HK-2 (cell line): ENCODE results near the gene AUTS2.
"Not testable (repeated sequence)": the region's sequence is repeated elsewhere in the genome, so short reads cannot be mapped to it uniquely, and the experiment has no call there.

Experiments used
- DNase-seq: peaks from one replicate; pipeline ENCODE4 v3.0.0-alpha.2; 2018; ENCODE audit not compliant: unreplicated experiment

AUTS2 gene

GRCh38 chr7:70710651-70711050 lies 1112.4 kb downstream of the AUTS2 start:
- DNase-seq, result no peak

GRCh38 chr7:70711452-70711851 lies 1113.2 kb downstream of the AUTS2 start:
- no peak for DNase-seq

- DNase-seq, result no peak
Measured at GRCh38 chr7:70712942-70713341, 1114.7 kb downstream of the AUTS2 start.

GRCh38 chr7:70714506-70715038 lies 1116.3 kb downstream of the AUTS2 start:
- no peak for DNase-seq

- DNase-seq, result no peak
Measured at GRCh38 chr7:70717553-70718329, 1119.5 kb downstream of the AUTS2 start.

GRCh38 chr7:70719125-70719524 lies 1120.8 kb downstream of the AUTS2 start:
- no peak for DNase-seq

- no peak for DNase-seq
Measured at GRCh38 chr7:70720191-70720873, 1122.1 kb downstream of the AUTS2 start.

- DNase-seq, result no peak
Measured at GRCh38 chr7:70721500-70721899, 1123.2 kb downstream of the AUTS2 start.

- DNase-seq, result no peak
Measured at GRCh38 chr7:70723339-70723738, 1125.1 kb downstream of the AUTS2 start.

GRCh38 chr7:70725448-70725847 lies 1127.2 kb downstream of the AUTS2 start:
- no peak for DNase-seq

GRCh38 chr7:70726294-70726693 lies 1128.0 kb downstream of the AUTS2 start:
- DNase-seq, result no peak

GRCh38 chr7:70726951-70727378 lies 1128.7 kb downstream of the AUTS2 start:
- DNase-seq, result no peak

- DNase-seq, result no peak
Measured at GRCh38 chr7:70727861-70728260, 1129.6 kb downstream of the AUTS2 start.

GRCh38 chr7:70728872-70729552 lies 1130.7 kb downstream of the AUTS2 start:
- no peak for DNase-seq

- DNase-seq, result not testable (repeated sequence)
Measured at GRCh38 chr7:70729553-70730157, 1131.4 kb downstream of the AUTS2 start.

- no peak for DNase-seq
Measured at GRCh38 chr7:70730451-70731110, 1132.3 kb downstream of the AUTS2 start.

GRCh38 chr7:70733090-70733489 lies 1134.8 kb downstream of the AUTS2 start:
- no peak for DNase-seq

- DNase-seq, result no peak
Measured at GRCh38 chr7:70734411-70734810, 1136.1 kb downstream of the AUTS2 start.

GRCh38 chr7:70735313-70735712 lies 1137.0 kb downstream of the AUTS2 start:
- DNase-seq, result no peak

GRCh38 chr7:70736715-70737460 lies 1138.6 kb downstream of the AUTS2 start:
- no peak for DNase-seq
